ENCODE measurements around the gene MAGI2.
A peak's percentile ranks its signal among the peaks of the same experiment; 100 is the strongest.

MAGI2 gene

DNA sequence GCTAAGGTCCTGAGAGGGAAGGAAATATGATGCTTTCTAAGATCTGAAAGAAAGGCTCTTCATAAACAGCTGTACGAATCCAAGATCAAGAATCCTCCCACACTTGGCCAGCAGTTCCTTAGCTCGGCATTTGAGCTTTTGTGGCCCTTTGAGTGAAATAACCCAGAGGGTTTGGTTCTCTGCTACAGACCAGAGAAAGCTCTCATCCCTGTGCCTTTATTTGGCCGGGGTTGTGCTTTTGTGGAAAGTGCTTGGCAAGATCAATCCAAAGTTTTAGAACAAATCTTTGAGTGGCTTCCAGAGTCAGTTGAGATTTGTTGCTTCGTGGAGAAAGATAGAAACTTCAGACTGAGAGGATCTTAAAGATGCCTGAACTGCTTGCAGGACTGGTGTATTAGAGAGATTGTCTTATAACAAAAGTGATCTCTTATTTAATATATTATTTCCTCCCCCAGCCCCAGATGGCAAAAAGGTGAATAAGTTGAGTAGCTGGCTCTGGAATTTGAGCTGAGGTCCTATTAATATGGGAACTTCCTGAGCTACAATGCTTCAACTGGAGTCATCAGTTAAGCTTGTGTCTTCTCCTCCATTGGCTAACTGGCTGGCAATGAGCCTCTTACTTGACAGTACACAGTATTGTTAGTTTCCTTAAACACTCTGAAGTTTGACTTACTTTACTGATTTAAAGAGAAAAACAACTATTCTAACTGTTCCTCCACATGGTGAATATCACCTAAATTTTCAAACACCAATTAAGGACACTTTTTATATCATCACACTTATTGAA is 687.3 kb downstream of the MAGI2 start:
- FAIRE-seq (no peak), DNase-seq (ENCODE audit: insufficient read length, low spot score) (no peak)
- TF ChIP-seq POU2F2 (IDR thresholded peaks at IDR 0.05; ENCODE audit: low read depth, low read length) (no peak), POLR2A (IDR thresholded peaks at IDR 0.05; ENCODE audit: low read depth, low read length) (no peak), SPI1 (IDR thresholded peaks at IDR 0.05; ENCODE audit: low read depth, low read length) (no peak), POLR2AphosphoS5 (IDR thresholded peaks at IDR 0.05; ENCODE audit: low read depth, low read length) (no peak)

DNA sequence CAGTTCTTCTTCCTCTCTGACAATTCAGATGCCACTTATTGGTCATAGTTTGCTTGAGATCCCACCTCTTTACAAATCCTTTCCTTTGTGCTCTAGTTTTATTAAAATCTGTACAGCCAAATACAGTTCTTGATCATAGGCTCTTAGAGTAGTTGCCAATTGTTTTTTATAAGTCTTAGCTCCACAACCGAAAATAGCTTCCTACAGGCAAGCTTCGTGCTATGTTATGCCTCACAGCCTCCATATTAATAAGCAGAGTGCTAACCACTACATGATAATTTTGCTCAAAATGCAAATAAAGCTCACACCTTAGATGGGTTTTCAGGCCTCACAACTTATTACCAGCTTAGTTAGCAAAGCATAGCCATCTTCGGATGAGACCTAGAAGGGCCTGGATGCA is 688.9 kb downstream of the MAGI2 start:
- DNase-seq (ENCODE audit: insufficient read length, low spot score) (no peak), FAIRE-seq (no peak)
- TF ChIP-seq PAX5 (IDR thresholded peaks at IDR 0.05; ENCODE audit: insufficient read depth, low read length, severe bottlenecking) = no peak
- no peak for TF ChIP-seq SPI1 (IDR thresholded peaks at IDR 0.05; ENCODE audit: low read depth, low read length)
- TF ChIP-seq POLR2A (IDR thresholded peaks at IDR 0.05; ENCODE audit: low read depth, low read length) = no peak
- no peak for TF ChIP-seq POU2F2 (IDR thresholded peaks at IDR 0.05; ENCODE audit: low read depth, low read length)
- TF ChIP-seq TAF1 (IDR thresholded peaks at IDR 0.05; ENCODE audit: low read depth, low read length) = no peak
- TF ChIP-seq POLR2AphosphoS5 (IDR thresholded peaks at IDR 0.05; ENCODE audit: low read depth, low read length) = no peak

DNA sequence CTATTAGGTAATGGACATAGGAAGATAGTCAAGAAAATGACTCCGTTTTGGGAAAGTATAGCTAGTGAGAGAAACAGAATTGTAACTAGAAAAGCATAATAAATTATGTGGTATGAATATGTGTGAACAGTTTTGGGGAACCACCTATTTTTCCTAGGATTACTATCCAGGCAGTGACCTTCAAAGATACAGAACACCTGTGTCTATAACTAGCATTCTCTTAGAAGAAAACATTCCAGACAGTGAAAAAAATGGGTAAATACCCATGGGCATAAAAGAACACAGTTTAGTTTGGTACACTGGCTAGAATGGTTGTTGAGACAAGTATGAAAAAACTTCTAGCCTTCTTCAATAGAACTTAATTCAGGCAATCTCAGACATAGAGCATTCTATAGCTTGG is 690.8 kb downstream of the MAGI2 start:
- FAIRE-seq (no peak), DNase-seq (ENCODE audit: insufficient read length, low spot score) (no peak)
- no peak for TF ChIP-seq TAF1 (IDR thresholded peaks at IDR 0.05; ENCODE audit: low read depth, low read length)
- no peak for TF ChIP-seq SPI1 (IDR thresholded peaks at IDR 0.05; ENCODE audit: low read depth, low read length)
- no peak for TF ChIP-seq PAX5 (IDR thresholded peaks at IDR 0.05; ENCODE audit: insufficient read depth, low read length, severe bottlenecking)
- no peak for TF ChIP-seq POLR2A (IDR thresholded peaks at IDR 0.05; ENCODE audit: low read depth, low read length)
- TF ChIP-seq POU2F2 (IDR thresholded peaks at IDR 0.05; ENCODE audit: low read depth, low read length) = no peak
- no peak for TF ChIP-seq POLR2AphosphoS5 (IDR thresholded peaks at IDR 0.05; ENCODE audit: low read depth, low read length)

DNA sequence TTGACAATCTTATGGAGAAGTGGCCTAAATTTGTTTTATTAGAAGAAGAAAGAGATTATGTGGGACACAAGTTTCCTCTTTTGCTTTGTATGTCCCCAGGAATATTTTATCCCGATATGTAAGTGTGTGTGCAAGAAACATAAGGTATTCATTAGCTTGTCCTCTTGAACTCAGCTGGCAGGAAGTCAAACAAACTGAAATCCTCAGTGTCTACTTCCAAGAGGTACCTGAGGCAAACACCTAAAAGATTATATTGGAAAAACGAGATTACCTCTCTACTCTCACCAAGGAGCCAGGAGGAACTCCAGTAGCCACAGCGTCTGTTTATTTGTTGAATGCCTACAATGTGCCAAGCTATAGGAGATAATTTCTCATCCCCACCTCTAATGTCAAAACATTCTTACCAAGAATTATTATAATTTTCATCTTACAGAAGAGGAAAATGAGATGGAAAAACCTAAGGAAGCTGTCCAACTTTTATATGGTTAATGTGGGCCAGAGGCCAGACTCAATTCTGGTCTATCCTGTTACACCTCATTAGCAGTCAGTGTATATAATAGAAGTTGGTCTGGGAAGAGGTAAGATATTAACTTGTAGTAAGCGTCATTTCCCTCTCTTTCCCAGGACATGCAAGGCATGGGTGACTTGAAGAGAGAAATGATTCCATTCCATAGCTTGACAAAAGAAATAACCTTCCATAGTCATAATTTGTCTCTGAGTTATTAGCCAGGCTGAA is 692.7 kb downstream of the MAGI2 start:
- no peak for TF ChIP-seq POLR2AphosphoS5 (IDR thresholded peaks at IDR 0.05; ENCODE audit: low read depth, low read length)
- DNase-seq (ENCODE audit: insufficient read length, low spot score) (no peak), FAIRE-seq (peak; percentile 26)

DNA sequence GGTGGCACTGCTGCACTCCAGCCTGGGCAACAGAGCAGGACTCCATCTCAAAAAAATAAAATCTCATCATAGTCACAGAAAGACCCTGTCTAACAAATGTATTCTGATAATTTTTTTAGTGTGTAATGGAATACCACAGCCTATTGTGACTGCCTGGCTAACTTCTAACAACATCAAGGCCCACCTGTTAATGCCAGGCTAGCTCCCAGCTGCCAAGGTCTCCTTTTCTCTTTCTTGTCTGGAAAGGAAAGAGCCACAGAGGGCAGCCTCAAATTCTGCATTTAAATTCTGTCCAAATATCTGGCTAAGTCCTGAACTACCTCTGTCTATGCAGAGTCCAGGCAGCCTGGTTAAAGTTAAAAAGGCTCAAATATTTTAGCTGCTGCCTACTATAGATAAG is 700.9 kb downstream of the MAGI2 start:
- FAIRE-seq = no peak
- DNase-seq (ENCODE audit: insufficient read length, low spot score) = no peak
- TF ChIP-seq POLR2A (IDR thresholded peaks at IDR 0.05; ENCODE audit: low read depth, low read length) (no peak), POLR2AphosphoS5 (IDR thresholded peaks at IDR 0.05; ENCODE audit: low read depth, low read length) (no peak), TAF1 (IDR thresholded peaks at IDR 0.05; ENCODE audit: low read depth, low read length) (no peak), POU2F2 (IDR thresholded peaks at IDR 0.05; ENCODE audit: low read depth, low read length) (no peak), PAX5 (IDR thresholded peaks at IDR 0.05; ENCODE audit: insufficient read depth, low read length, severe bottlenecking) (no peak), SPI1 (IDR thresholded peaks at IDR 0.05; ENCODE audit: low read depth, low read length) (no peak)

DNA sequence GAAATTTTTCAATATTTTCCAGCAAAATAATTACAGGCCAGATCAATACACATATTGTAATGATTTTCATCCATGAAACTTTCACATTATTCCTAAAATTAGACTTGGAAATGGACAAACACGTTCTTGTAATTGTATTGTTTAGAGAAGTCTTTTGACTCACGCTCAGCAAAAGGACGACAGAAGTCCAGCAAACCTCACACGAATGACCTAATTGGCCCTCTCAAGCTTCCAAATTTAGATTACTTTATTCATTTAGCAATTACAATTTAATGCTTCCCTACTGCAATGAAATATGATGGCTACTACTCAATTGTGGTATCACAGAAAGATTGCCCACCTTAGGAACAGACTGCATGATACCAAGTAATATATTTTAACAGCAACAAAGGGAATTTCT is 702.2 kb downstream of the MAGI2 start:
- no peak for TF ChIP-seq TAF1 (IDR thresholded peaks at IDR 0.05; ENCODE audit: low read depth, low read length)
- TF ChIP-seq POLR2A (IDR thresholded peaks at IDR 0.05; ENCODE audit: low read depth, low read length) = no peak
- no peak for TF ChIP-seq POLR2AphosphoS5 (IDR thresholded peaks at IDR 0.05; ENCODE audit: low read depth, low read length)
- TF ChIP-seq SPI1 (IDR thresholded peaks at IDR 0.05; ENCODE audit: low read depth, low read length) = no peak
- TF ChIP-seq PAX5 (IDR thresholded peaks at IDR 0.05; ENCODE audit: insufficient read depth, low read length, severe bottlenecking) = no peak
- no peak for TF ChIP-seq POU2F2 (IDR thresholded peaks at IDR 0.05; ENCODE audit: low read depth, low read length)
- no peak for FAIRE-seq
- no peak for DNase-seq (ENCODE audit: insufficient read length, low spot score)

DNA sequence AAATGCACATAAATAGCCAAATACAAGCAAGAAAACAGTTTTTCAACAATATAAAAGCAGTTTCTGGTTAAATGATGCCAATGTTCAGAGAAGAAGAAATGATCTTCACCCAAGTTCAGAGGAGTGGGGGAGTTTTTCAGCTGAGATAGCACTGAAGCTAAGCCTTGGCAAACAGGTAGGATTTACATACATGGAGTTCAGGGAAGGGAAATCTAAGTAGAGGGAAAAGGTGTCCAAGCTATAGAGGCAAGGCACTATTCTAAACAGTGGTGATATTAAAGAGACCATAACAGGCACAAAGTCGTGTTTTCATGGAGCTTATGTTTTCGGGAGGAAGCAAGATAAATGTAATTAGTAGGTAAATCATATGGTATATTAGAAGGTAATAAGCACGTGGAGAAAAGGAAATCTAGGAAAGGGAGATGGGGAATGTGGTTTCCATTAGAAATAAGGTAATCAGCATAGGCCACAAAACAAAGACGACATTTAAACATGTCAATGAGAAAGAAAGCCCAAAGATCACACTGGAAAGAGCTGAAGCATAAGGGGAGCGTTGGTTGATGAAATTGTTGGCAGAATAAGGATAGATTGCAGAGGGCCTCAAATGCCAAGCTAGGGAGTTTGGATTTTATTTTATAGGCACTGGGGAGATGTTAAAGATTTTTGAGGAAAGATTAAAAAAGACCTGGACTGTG is 704.3 kb downstream of the MAGI2 start:
- TF ChIP-seq PAX5 (IDR thresholded peaks at IDR 0.05; ENCODE audit: insufficient read depth, low read length, severe bottlenecking) = no peak
- TF ChIP-seq POLR2AphosphoS5 (IDR thresholded peaks at IDR 0.05; ENCODE audit: low read depth, low read length) = no peak
- TF ChIP-seq SPI1 (IDR thresholded peaks at IDR 0.05; ENCODE audit: low read depth, low read length) = no peak
- TF ChIP-seq POU2F2 (IDR thresholded peaks at IDR 0.05; ENCODE audit: low read depth, low read length) = no peak
- no peak for TF ChIP-seq TAF1 (IDR thresholded peaks at IDR 0.05; ENCODE audit: low read depth, low read length)
- TF ChIP-seq POLR2A (IDR thresholded peaks at IDR 0.05; ENCODE audit: low read depth, low read length) = no peak
- FAIRE-seq (no peak), DNase-seq (ENCODE audit: insufficient read length, low spot score) (no peak)

DNA sequence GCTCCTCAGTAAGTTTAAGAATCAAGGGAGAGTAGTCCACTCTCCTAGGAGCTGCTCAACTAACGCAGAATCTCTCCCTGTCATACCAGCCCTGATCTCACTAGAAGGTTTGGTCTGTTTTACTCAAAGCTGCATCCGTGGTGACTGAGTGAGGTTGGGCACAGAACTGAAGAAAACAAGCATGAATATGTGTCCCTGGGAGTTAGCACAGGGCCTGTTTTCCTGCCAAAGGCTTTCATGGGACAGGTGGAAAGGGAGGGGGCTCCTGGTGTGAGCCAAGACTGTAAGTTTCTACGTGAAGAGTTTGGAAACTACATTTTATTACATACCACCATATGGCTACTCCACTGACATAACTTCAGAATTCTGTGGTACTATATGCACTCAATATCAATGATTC is 705.9 kb downstream of the MAGI2 start:
- no peak for TF ChIP-seq SPI1 (IDR thresholded peaks at IDR 0.05; ENCODE audit: low read depth, low read length)
- TF ChIP-seq TAF1 (IDR thresholded peaks at IDR 0.05; ENCODE audit: low read depth, low read length) = no peak
- no peak for TF ChIP-seq POLR2A (IDR thresholded peaks at IDR 0.05; ENCODE audit: low read depth, low read length)
- TF ChIP-seq POU2F2 (IDR thresholded peaks at IDR 0.05; ENCODE audit: low read depth, low read length) = no peak
- TF ChIP-seq PAX5 (IDR thresholded peaks at IDR 0.05; ENCODE audit: insufficient read depth, low read length, severe bottlenecking) = no peak
- no peak for TF ChIP-seq POLR2AphosphoS5 (IDR thresholded peaks at IDR 0.05; ENCODE audit: low read depth, low read length)
- no peak for FAIRE-seq

DNA sequence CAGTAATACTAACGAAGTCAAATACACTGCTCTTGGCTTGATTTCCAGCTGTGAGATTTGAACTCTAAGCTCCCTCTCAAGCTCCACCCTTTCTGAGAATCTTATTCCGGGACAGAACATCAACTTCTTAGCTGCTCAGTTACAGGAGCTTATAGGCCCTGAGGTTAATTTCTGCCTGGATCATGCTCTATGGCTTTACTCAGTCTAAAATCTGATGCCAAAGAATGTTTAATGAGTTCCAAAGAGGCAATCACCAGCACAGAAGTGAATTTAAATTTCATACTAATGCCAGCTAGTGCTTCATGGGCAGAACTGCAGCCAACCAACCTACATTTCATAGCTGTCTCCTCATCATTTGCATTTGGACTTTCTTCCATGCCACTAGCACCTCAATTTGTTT is 707.2 kb downstream of the MAGI2 start:
- no peak for TF ChIP-seq POLR2A (IDR thresholded peaks at IDR 0.05; ENCODE audit: low read depth, low read length)
- no peak for TF ChIP-seq PAX5 (IDR thresholded peaks at IDR 0.05; ENCODE audit: insufficient read depth, low read length, severe bottlenecking)
- TF ChIP-seq POLR2AphosphoS5 (IDR thresholded peaks at IDR 0.05; ENCODE audit: low read depth, low read length) = no peak
- TF ChIP-seq SPI1 (IDR thresholded peaks at IDR 0.05; ENCODE audit: low read depth, low read length) = no peak
- no peak for TF ChIP-seq TAF1 (IDR thresholded peaks at IDR 0.05; ENCODE audit: low read depth, low read length)
- TF ChIP-seq POU2F2 (IDR thresholded peaks at IDR 0.05; ENCODE audit: low read depth, low read length) = no peak
- FAIRE-seq (no peak), DNase-seq (ENCODE audit: insufficient read length, low spot score) (no peak)

More for the DNA sequence above, 705.9 kb downstream of the MAGI2 start:
- no peak for DNase-seq (ENCODE audit: insufficient read length, low spot score)

Measured in GM12891 (cell line).